DMS79 (cell line): Measurements from ENCODE around the gene NXF2B.
"Not testable (repeated sequence)": the region's sequence is repeated elsewhere in the genome, so short reads cannot be mapped to it uniquely, and the experiment has no call there.

Source experiments
- DNase-seq: peaks from one replicate; lab custom pipeline; 2025; lab: John Stamatoyannopoulos, UW

NXF2B gene, protein sequence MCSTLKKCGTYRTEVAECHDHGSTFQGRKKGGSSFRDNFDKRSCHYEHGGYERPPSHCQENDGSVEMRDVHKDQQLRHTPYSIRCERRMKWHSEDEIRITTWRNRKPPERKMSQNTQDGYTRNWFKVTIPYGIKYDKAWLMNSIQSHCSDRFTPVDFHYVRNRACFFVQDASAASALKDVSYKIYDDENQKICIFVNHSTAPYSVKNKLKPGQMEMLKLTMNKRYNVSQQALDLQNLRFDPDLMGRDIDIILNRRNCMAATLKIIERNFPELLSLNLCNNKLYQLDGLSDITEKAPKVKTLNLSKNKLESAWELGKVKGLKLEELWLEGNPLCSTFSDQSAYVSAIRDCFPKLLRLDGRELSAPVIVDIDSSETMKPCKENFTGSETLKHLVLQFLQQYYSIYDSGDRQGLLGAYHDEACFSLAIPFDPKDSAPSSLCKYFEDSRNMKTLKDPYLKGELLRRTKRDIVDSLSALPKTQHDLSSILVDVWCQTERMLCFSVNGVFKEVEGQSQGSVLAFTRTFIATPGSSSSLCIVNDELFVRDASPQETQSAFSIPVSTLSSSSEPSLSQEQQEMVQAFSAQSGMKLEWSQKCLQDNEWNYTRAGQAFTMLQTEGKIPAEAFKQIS

DNA sequence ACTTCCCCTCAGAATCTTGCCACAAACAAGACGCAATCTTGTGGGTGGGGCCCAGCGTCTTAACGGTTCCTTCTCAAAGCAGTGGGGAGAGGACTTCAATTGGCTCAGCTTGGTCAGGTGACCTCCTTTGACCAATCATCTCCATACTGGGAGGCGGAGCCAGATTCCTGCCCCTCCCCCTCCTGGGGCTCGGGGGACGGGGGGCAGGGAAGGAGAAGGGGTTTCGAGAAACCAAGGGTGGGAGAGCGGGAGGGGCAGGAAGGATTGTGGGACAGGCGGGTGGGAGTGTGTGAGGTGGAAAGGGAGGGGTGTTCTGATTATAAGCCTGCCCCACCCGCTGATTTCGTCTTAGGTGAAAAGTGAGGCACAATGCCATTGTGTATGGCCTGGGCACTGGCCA lies at the start of gene NXF2B:
NXF2B (minus strand) TSS at position 101 of the 400 bp plus-strand sequence. CDS start 59,972 bp downstream, outside the sequence.
- DNase-seq = not testable (repeated sequence)

GRCh38 chrX:102478765-102479164 lies 39.0 kb upstream of the NXF2B start:
- not testable (repeated sequence) for DNase-seq

DNA sequence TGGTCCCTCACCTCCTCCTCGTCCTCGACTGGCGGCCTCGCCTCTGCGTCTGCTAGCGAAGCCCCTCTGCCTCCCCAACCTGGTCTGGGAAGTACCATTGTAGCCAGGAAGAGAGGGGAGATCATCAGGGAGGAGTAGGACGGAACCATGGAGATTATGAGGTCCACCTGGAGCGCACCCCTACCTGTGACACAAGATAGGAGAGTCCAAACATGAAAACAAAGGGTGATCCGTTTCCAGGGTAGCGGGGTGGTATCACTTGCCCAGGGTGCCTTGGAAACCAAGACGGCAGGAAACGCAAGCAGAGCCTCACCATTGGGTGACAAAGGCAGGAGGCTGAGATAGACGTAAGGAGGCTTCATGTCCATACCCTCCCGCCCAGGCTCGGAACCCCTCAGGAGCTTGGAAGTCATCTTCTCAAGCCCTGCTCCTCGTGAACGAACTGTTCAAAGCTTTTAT lies 32.0 kb upstream of the NXF2B start, which contains the start of gene TCP11X2:
TCP11X2 (minus strand) TSS at position 51 of the 459 bp plus-strand sequence.
- not testable (repeated sequence) for DNase-seq

GRCh38 chrX:102470215-102470614 lies 30.4 kb upstream of the NXF2B start:
- DNase-seq = not testable (repeated sequence)

GRCh38 chrX:102458615-102459014 lies 18.8 kb upstream of the NXF2B start:
- DNase-seq = not testable (repeated sequence)

GRCh38 chrX:102414493-102414892 lies 25.3 kb downstream of the NXF2B start:
- DNase-seq = not testable (repeated sequence)

- no peak for DNase-seq
Observed at GRCh38 chrX:102345916-102346315, 93.9 kb downstream of the NXF2B start.

GRCh38 chrX:102341867-102342266 lies 97.9 kb downstream of the NXF2B start:
- DNase-seq = no peak

DNA sequence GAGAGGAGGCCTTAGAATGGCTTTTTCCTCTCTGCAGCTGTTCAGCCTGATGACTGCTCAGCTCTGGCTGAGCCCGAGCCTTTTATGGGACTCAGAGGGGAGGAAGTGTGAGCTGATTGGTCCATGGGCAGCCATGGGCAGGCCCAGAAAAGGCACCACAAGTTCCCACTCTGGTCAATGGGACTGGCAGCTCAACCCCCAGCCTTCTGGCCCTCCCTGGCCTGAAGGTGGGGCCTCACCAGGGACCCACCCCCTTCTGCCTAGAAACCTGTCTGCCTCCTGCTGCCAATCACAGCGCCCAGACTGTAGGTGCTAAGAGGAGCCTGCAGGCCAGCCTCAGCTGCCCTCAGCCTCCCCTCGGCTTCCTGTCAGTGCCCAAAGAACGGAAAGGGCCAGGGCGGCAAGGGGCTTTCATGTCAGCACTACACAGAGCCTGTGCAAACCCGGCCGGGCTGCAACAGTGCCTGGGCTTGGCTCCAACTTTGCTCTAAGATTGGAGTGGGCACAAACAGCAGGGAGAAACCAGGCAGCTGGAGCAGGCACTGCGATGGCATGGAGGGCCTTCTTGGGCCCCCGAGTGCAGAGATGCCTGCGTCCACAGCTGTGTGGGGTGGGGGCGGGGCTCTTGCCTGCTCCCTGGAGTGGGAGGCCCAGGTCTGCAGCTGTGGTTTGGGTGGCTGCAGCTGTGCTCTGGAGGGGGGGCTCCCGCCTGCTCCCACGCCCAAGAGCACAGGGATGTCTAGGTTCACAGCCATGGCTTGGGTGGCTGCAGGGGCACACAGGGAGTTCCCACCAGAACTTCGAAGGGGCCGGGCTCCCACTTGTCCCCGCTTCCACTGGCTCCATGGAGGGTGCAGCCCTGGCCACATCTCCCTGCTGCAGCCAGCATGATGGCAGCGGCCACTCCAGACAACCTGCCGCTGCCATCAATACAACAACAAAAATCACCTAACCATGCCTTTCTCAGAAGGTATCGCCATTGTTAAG lies 100.2 kb downstream of the NXF2B start:
- DNase-seq = no peak

- no peak for DNase-seq
Observed at GRCh38 chrX:102338162-102338561, 101.6 kb downstream of the NXF2B start.
